HL-60 (cell line): Measurements from ENCODE around the gene AMH.

Source experiments
- DNase-seq, 2 experiments: peaks; one replicate each; pipeline ENCODE4 v3.0.0-alpha.2; 2010 to 2020; ENCODE audit warnings: low read depth in 1 of 2, low spot score in 1 of 2
- H3K27ac ChIP-seq: fragments of 250-450 bp; sonication (Bioruptor Pico); replicated peaks from 2 replicates; pipeline ENCODE4 v1.5.1; 2020; ENCODE audit warnings: mild to moderate bottlenecking, moderate library complexity
- H3K27me3 ChIP-seq: fragments of 250-450 bp; sonication (Bioruptor Pico); 2 replicates; pipeline ENCODE4 v1.5.1; 2021; ENCODE audit warnings: mild to moderate bottlenecking, moderate library complexity; ENCODE audit not compliant: insufficient read depth, poor library complexity, severe bottlenecking
- H3K4me3 ChIP-seq: replicated peaks from 2 replicates; pipeline ENCODE4 v1.5.1; 2011; ENCODE audit warnings: mild to moderate bottlenecking, control low read depth, low read length; ENCODE audit not compliant: insufficient read depth
- CTCF ChIP-seq: IDR thresholded peaks from one replicate; pipeline ENCODE4 v1.5.1; 2011; ENCODE audit warnings: low read length, control low read depth, inconsistent platforms; ENCODE audit not compliant: insufficient read depth
- GABPA ChIP-seq: IDR thresholded peaks from 2 replicates; pipeline ENCODE4 v1.6.1; 2012; ENCODE audit warnings: low read depth
- POLR2AphosphoS5 ChIP-seq: IDR thresholded peaks from 2 replicates; pipeline ENCODE4 v1.6.1; 2012; ENCODE audit warnings: low read depth
- SPI1 ChIP-seq: IDR thresholded peaks from 2 replicates; pipeline ENCODE4 v1.6.1; 2012; ENCODE audit warnings: low read depth, mild to moderate bottlenecking, borderline replicate concordance
- TF ChIP-seq, protein P1 (sequence below): IDR thresholded peaks from 2 replicates; pipeline ENCODE4 v1.6.1; 2012; ENCODE audit warnings: low read depth; ENCODE audit not compliant: insufficient replicate concordance

Gene AMH

DNA sequence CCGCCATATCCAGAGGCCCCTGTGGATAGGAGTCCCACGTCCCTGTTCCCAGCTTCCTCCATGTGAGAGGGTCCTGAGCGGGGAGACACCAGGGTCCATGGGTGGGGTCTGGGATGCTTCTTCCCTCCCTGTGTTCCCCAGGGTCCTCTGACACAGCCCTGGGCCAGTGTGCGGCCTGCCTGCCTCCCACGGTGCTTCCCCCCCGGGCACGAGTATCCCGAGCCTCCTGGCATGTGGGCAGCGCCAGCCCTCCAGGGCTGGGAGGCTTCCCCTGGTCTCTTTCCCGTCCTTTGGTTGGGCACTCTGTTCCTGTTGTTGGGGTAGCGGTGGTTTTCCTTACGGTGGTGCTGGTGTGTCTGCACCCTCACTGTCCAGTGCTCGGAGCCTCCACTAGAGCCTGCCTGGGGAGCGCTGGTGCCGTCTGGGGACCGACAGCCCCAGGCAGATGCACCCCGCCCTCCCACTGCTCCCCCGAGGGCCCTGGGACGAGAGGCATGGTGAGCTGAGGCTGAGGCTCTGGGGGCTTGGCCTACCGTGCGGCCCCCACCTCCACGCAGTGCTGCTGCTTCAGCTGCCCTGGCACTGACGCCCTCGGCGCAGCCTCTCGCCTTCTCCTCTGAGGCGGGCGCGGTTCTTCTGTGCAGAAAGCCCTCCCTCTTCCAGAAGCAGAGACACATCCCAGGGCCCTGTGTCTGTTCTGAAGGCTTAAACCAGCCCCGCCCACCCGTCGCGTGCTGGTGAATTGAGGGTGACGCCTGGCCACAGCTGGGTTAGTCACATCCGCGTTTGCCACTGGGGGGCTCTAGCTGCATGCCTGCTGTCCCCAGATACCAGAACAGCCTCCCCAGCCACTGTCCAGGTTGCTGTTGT lies 40.9 kb upstream of the AMH start:
- Histone ChIP-seq H3K4me3 (no peak overlapping the region), H3K27me3 (no peaks in the 10 kb centered on the region), H3K27ac (no peak overlapping the region)
- DNase-seq = no peak
- no peak for TF ChIP-seq SPI1
- TF ChIP-seq POLR2AphosphoS5 = no peak
- TF ChIP-seq, protein P1, sequence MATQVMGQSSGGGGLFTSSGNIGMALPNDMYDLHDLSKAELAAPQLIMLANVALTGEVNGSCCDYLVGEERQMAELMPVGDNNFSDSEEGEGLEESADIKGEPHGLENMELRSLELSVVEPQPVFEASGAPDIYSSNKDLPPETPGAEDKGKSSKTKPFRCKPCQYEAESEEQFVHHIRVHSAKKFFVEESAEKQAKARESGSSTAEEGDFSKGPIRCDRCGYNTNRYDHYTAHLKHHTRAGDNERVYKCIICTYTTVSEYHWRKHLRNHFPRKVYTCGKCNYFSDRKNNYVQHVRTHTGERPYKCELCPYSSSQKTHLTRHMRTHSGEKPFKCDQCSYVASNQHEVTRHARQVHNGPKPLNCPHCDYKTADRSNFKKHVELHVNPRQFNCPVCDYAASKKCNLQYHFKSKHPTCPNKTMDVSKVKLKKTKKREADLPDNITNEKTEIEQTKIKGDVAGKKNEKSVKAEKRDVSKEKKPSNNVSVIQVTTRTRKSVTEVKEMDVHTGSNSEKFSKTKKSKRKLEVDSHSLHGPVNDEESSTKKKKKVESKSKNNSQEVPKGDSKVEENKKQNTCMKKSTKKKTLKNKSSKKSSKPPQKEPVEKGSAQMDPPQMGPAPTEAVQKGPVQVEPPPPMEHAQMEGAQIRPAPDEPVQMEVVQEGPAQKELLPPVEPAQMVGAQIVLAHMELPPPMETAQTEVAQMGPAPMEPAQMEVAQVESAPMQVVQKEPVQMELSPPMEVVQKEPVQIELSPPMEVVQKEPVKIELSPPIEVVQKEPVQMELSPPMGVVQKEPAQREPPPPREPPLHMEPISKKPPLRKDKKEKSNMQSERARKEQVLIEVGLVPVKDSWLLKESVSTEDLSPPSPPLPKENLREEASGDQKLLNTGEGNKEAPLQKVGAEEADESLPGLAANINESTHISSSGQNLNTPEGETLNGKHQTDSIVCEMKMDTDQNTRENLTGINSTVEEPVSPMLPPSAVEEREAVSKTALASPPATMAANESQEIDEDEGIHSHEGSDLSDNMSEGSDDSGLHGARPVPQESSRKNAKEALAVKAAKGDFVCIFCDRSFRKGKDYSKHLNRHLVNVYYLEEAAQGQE = no peak
- no peak for TF ChIP-seq CTCF
- TF ChIP-seq GABPA = no peak

DNA sequence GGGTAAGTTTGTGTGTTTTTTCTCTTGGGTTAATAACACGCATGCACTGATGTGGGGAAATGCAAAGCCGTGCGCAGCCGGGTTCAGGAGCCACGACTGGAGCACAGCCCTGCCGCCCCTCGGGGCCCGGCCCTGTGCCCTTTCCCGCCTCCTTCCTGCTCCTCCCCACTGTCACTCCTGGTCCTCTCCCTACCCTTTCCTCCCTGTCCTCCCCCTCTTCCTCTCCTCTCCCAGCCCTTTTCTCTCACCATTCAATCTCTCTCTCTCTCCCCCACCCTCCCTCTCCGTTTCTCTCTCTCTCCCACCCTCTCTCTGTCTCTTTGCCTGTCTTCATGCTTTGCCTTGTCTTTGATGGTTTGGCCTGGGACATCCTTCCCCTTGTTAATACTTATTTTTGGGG lies 40.1 kb upstream of the AMH start:
- H3K27me3 ChIP-seq = no peaks in the 10 kb centered on the region
- no peak overlapping the region for H3K27ac ChIP-seq
- no peak for DNase-seq
- no peak overlapping the region for H3K4me3 ChIP-seq
- TF ChIP-seq POLR2AphosphoS5 (no peak), GABPA (no peak), CTCF (no peak), SPI1 (no peak)
- TF ChIP-seq, protein P1 = no peak

DNA sequence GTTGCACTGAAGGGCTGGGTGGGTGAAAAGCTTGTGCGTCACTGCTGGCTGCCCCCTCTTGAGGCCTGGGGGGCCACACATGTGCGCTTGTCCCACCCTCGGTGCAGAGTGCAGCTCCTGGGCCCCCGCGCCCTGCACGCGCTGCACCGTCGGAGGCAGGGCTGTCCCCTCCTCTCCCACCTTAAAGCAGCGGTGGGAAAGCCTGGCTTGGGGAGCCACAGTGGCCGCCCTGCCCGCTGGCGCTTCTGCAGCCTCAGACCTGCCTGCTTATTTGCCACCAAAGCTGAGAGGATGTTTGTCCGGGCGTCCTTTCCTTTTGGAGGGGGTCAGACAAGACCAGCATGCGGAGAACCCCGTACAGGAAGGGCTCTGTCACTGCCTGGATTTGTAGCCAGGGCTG lies 39.7 kb upstream of the AMH start:
- H3K27ac ChIP-seq = no peak overlapping the region
- no peak overlapping the region for H3K4me3 ChIP-seq
- DNase-seq = no peak
- no peaks in the 10 kb centered on the region for H3K27me3 ChIP-seq
- no peak for TF ChIP-seq POLR2AphosphoS5
- TF ChIP-seq SPI1 = no peak
- TF ChIP-seq, protein P1 = no peak
- TF ChIP-seq CTCF = no peak
- TF ChIP-seq GABPA = no peak
